Measurements from ENCODE around the gene POU5F1. TPM values are rescaled to one million over a fixed set of nuclear protein-coding genes. Genes with fewer than 3 reads are reported as not detected.
A peak's percentile ranks its signal among the peaks of the same experiment; 100 is the strongest.
"Not testable (repeated sequence)": the region's sequence is repeated elsewhere in the genome, so short reads cannot be mapped to it uniquely, and the experiment has no call there.

Gene POU5F1
- 1 to 10 TPM in 2 of 4 donors, not detected in 2; 1.2 to 9.8 TPM for total RNA-seq

GRCh38 chr6:31170600-31170881, at the start of gene POU5F1:
Gene POU5F1, minus strand, starts transcription at chr6:31170682. Its CDS starts 62 bp downstream, at chr6:31170620.
- no peaks in the 10 kb centered on the region for H3K4me1 ChIP-seq
- no peak within 1 kb of the TSS for H3K4me3 ChIP-seq
- no peaks in the 10 kb centered on the region for H3K9me3 ChIP-seq
- H3K27me3 ChIP-seq = no peaks in the 10 kb centered on the region
- no peak within 1 kb of the TSS for H3K27ac ChIP-seq
- WGBS, 2 donors = 50 to 57% methylated on average over 7 to 9 of the region's 9 CpGs
- H3K36me3 ChIP-seq = no peaks in the 10 kb centered on the region
- TF ChIP-seq EP300 (IDR thresholded peaks at IDR 0.05) (no peak), POLR2A (IDR thresholded peaks at IDR 0.05) (no peak)
- TF ChIP-seq, protein P1, sequence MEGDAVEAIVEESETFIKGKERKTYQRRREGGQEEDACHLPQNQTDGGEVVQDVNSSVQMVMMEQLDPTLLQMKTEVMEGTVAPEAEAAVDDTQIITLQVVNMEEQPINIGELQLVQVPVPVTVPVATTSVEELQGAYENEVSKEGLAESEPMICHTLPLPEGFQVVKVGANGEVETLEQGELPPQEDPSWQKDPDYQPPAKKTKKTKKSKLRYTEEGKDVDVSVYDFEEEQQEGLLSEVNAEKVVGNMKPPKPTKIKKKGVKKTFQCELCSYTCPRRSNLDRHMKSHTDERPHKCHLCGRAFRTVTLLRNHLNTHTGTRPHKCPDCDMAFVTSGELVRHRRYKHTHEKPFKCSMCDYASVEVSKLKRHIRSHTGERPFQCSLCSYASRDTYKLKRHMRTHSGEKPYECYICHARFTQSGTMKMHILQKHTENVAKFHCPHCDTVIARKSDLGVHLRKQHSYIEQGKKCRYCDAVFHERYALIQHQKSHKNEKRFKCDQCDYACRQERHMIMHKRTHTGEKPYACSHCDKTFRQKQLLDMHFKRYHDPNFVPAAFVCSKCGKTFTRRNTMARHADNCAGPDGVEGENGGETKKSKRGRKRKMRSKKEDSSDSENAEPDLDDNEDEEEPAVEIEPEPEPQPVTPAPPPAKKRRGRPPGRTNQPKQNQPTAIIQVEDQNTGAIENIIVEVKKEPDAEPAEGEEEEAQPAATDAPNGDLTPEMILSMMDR (IDR thresholded peaks at IDR 0.05) = no peak
- no peak for DNase-seq (ENCODE audit: low spot score in 2 of 2)

DNA sequence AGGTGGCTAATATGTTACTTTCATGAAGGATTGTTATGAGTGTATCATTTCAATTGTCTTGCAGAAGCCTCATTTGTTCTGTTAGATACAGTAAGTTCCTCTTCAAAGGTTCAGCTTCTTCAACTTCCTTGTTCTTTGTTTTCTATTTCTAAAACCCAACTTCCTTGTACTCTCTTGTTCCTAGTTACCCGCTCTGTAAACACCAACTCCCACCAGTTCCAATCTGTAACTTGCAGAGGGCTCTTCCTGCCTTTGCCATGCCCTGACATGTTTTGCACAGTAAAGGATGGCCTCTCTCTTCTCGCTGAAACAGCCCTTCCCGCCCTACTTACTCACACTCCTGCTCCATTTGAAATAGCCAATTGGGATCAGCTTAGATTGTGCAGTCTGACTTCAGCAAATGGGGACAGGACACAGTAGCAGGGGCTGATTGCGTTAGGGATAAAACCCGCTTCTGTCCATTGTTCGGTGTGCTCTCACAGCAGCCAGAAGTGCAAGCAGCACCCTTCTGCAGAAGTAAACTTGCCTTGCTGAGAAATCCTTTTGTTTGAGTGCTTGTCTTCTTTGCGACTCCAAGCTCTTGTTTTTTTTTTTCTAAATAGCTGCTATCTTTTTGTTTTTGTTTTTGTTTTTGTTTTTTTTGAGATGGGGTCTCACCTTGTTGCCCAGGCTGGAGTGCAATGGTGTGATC, 45.9 kb upstream of the POU5F1 start:
- Histone ChIP-seq H3K4me3 (no peak overlapping the region), H3K27ac (peak overlapping the region in 1 of 4 donors; percentile 19), H3K36me3 (no peaks in the 10 kb centered on the region), H3K27me3 (no peaks in the 10 kb centered on the region), H3K4me1 (no peaks in the 10 kb centered on the region), H3K9me3 (peaks cover 0 to 10% (median 0%) of the 10 kb centered on the region in 4 donors)
- WGBS, 2 donors = 88 to 89% methylated on average over 7 of the region's 7 CpGs
- no peak for TF ChIP-seq POLR2A (IDR thresholded peaks at IDR 0.05)
- peak in 1 of 2 donors; percentile 7 for TF ChIP-seq EP300 (IDR thresholded peaks at IDR 0.05)
- DNase-seq (ENCODE audit: low spot score in 2 of 2) = no peak

DNA sequence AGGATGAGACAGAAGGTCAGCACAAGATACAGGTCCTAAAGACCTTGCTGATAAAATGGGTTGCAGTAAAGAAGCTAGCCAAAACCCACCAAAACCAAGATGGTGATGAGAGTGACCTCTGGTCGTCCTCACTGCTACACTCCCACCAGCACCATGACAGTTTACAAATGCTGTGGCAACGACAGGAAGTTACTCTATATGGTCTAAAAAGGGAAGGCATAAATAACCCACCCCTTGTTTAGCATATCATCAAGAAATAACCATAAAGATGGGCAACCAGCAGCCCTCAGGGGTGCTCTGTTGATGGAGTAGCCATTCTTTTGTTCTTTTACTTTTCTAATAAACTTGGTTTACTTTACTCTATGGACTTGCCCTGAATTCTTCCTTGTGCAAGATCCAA, 44.7 kb upstream of the POU5F1 start:
- DNase-seq (ENCODE audit: low spot score in 2 of 2); H3K9me3 ChIP-seq; H3K4me3 ChIP-seq; H3K27me3 ChIP-seq; H3K4me1 ChIP-seq; H3K27ac ChIP-seq; H3K36me3 ChIP-seq: not testable (repeated sequence)
- 54 to 67% methylated on average over 2 of the region's 2 CpGs for WGBS, 2 donors

- no peaks in the 10 kb centered on the region for H3K4me1 ChIP-seq
Measured at GRCh38 chr6:31214516-31214915, 44.0 kb upstream of the POU5F1 start.

DNA sequence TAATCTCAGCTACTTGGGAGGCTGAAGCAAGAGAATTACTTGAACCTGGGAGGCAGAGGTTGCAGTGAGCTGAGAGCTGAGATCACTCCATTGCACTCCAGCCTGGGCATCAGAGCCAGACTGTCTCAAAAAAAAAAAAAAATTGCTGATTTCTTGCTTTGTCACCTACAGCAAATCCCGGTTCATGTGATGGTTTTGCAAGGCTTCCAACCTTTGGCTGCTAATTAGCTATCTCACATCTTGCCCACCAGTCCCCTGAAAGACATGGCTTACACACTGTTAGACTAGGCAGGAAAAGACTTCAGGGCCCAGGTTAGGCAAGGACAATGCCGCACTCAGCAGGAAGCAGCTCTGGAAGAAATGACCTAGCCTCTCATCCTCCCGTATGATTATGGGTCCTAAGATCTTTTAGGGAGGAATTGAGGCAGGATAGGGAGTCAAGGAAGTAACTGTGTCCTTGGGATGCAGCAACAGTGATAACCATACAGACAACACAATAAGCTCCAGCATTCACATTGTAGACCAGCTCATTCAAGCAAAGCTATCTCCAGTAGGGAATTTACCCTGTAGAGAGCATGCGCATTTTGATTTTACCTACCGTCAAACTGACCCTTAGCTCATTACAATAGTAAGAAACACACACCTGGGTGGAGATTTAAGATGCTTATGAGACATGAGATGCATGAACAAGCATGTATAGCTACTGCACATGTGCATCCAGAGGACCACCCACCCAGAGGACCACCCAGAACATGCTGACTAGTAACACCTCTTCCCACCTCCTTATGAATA, 40.5 kb upstream of the POU5F1 start:
- no peak overlapping the region for H3K27ac ChIP-seq
- no peak for TF ChIP-seq POLR2A (IDR thresholded peaks at IDR 0.05)
- TF ChIP-seq, protein P1 (IDR thresholded peaks at IDR 0.05) = no peak
- TF ChIP-seq EP300 (IDR thresholded peaks at IDR 0.05) = no peak
- DNase-seq (ENCODE audit: low spot score in 2 of 2) = no peak
- no peaks in the 10 kb centered on the region for H3K4me1 ChIP-seq
- H3K36me3 ChIP-seq = no peaks in the 10 kb centered on the region
- 67 to 79% methylated on average over 5 of the region's 5 CpGs for WGBS, 2 donors
- H3K4me3 ChIP-seq = no peak overlapping the region
- H3K27me3 ChIP-seq = no peaks in the 10 kb centered on the region
- no peaks in the 10 kb centered on the region for H3K9me3 ChIP-seq

More at GRCh38 chr6:31214516-31214915, 44.0 kb upstream of the POU5F1 start:
- H3K4me3 ChIP-seq = no peak overlapping the region
- DNase-seq (ENCODE audit: low spot score in 2 of 2) = no peak
- TF ChIP-seq, protein P1 (IDR thresholded peaks at IDR 0.05) = no peak
- TF ChIP-seq EP300 (IDR thresholded peaks at IDR 0.05) (no peak), POLR2A (IDR thresholded peaks at IDR 0.05) (no peak)
- no peak overlapping the region for H3K27ac ChIP-seq
- H3K27me3 ChIP-seq = no peaks in the 10 kb centered on the region
- peaks cover 0 to 10% (median 0%) of the 10 kb centered on the region in 4 donors for H3K9me3 ChIP-seq
- H3K36me3 ChIP-seq = no peaks in the 10 kb centered on the region
- 38 to 44% methylated on average over 1 of the region's 1 CpG for WGBS, 2 donors

- no peak overlapping the region for H3K27ac ChIP-seq
- no peak for DNase-seq (ENCODE audit: low spot score in 2 of 2)
- H3K4me3 ChIP-seq = no peak overlapping the region
- H3K27me3 ChIP-seq = no peaks in the 10 kb centered on the region
- H3K9me3 ChIP-seq = no peaks in the 10 kb centered on the region
- no peaks in the 10 kb centered on the region for H3K4me1 ChIP-seq
- TF ChIP-seq EP300 (IDR thresholded peaks at IDR 0.05) (no peak), POLR2A (IDR thresholded peaks at IDR 0.05) (no peak)
- TF ChIP-seq, protein P1 (IDR thresholded peaks at IDR 0.05) = no peak
- no peaks in the 10 kb centered on the region for H3K36me3 ChIP-seq
- whole genome bisulfite sequencing, 2 donors = 60 to 67% methylated on average over 6 of the region's 6 CpGs
Measured at GRCh38 chr6:31210123-31210522, 39.6 kb upstream of the POU5F1 start.

Data from tibial nerve (tissue), 4 donors.